Lower leg skin (tissue), 3 donors: ENCODE data around the gene FAM180A.

ENCODE experiments used
- CTCF ChIP-seq, 3 donors: fragments of 450-650 bp; IDR thresholded peaks; one replicate each; pipeline ENCODE4 v1.5.1; 2016; ENCODE audit warnings: antibody characterized with exemption in 3 of 3, mild to moderate bottlenecking in 3 of 3, moderate library complexity in 2 of 3
- POLR2A ChIP-seq, 2 donors: fragments of 450-650 bp; IDR thresholded peaks; one replicate each; pipeline ENCODE4 v1.6.1; 2016 to 2017; ENCODE audit warnings: antibody characterized with exemption in 2 of 2, mild to moderate bottlenecking in 1 of 2, moderate library complexity in 1 of 2

DNA sequence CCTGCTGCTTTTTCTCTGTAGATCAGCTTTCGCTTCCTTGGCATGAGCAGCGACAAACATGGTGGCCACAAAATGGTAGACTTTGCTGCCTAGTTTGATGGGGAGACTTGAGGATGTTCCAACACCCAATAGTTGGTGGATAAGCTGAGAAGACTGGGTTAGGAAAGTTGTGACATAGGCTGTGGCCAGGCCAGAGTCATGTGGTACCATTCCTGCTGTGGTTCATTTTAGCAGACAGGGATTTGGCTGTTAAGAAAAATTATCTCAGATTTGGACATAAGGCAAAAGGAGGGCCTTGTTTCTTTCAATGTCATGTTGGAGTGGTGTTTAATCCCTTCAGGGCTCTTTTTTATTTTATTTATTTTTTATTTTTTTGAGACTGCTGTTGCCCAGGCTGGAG is 26.6 kb upstream of the FAM180A start:
- no peak for TF ChIP-seq CTCF (IDR thresholded peaks at IDR 0.05)
- TF ChIP-seq POLR2A (IDR thresholded peaks at IDR 0.05): no peak
